Measurements from ENCODE around the gene SMG7.

Gene SMG7

DNA sequence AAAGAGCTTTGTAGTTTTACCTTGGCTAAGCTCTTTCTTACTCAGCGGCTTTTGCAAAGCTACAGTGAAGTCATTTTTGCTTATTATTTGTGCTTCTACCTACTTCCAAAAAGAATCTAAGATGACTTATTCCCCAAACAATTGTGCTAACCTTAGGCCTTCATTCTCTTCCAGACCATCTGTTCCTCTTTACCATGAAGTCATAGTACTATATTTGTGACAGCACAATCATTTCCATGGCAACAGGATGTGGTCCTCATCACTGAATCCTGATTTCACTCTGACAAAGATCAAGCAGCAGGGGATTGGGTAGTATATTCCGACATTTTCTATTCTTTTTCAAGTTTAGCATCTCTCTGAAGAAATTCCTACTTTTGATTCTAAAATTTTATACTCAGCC is 29.3 kb upstream of the SMG7 start:
- Histone ChIP-seq H3K4me3 (ENCODE audit: insufficient read depth, low read depth, low read length) (no peak overlapping the region), H3K36me3 (ENCODE audit: control insufficient read depth, insufficient read depth, low read length) (no peaks in the 10 kb centered on the region), H3K4me1 (ENCODE audit: control insufficient read depth, insufficient read depth, low read length) (no peaks in the 10 kb centered on the region), H3K9me3 (ENCODE audit: control insufficient read depth, low read length) (no peaks in the 10 kb centered on the region), H3K27ac (ENCODE audit: insufficient read depth, low read depth, low read length, poor library complexity, severe bottlenecking) (no peak overlapping the region), H3K27me3 (ENCODE audit: control insufficient read depth, insufficient read depth, low read length, poor library complexity, severe bottlenecking) (no peaks in the 10 kb centered on the region)
- 93 to 95% methylated on average over 1 to 2 of the region's 2 CpGs for WGBS, 2 experiments

DNA sequence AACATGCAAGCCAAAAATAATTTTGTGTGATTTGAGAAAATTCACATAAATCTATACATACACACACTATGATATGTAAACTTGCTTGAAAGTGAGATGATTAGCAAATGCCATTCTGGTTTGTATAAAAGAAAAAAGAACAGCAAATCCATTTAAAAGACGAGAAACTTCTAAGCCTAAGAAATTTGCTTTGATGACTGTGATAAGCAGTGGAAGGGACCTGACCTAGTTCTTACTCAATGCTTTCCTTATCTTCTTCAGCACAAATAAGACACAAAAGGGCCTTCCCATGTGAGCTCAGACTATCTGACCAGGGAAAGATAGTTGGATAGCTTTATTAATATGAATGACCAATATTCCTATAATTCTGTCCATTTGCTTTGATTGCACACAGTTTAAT is 28.8 kb upstream of the SMG7 start:
- Histone ChIP-seq H3K4me3 (ENCODE audit: insufficient read depth, low read depth, low read length) (no peak overlapping the region), H3K27ac (ENCODE audit: insufficient read depth, low read depth, low read length, poor library complexity, severe bottlenecking) (no peak overlapping the region), H3K36me3 (ENCODE audit: control insufficient read depth, insufficient read depth, low read length) (no peaks in the 10 kb centered on the region), H3K9me3 (ENCODE audit: control insufficient read depth, low read length) (no peaks in the 10 kb centered on the region), H3K27me3 (ENCODE audit: control insufficient read depth, insufficient read depth, low read length, poor library complexity, severe bottlenecking) (no peaks in the 10 kb centered on the region), H3K4me1 (ENCODE audit: control insufficient read depth, insufficient read depth, low read length) (no peaks in the 10 kb centered on the region)
- WGBS, 2 experiments, result 90 to 100% methylated on average over 1 of the region's 1 CpG

DNA sequence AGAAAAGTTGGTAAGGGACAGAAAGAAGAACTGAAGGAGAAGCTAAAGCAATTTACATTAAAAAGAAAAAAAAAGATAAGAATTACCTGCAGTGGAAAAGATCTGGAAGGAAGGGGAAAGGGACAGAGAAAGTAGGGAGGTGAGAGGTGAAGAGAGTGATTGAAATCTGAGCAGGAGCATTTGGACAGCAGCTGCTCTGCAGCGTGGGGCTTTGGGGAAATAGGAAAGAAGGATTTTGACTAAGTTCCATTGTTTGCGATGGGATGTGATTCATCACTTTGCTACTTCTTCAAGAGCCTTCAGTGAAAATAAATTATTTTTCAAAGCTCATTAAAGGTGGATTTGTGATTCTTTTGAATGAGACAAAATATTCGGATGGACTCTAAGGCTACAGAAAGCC is 28.1 kb upstream of the SMG7 start:
- Histone ChIP-seq H3K27me3 (ENCODE audit: control insufficient read depth, insufficient read depth, low read length, poor library complexity, severe bottlenecking) (no peaks in the 10 kb centered on the region), H3K4me3 (ENCODE audit: insufficient read depth, low read depth, low read length) (no peak overlapping the region), H3K4me1 (ENCODE audit: control insufficient read depth, insufficient read depth, low read length) (no peaks in the 10 kb centered on the region), H3K9me3 (ENCODE audit: control insufficient read depth, low read length) (no peaks in the 10 kb centered on the region), H3K27ac (ENCODE audit: insufficient read depth, low read depth, low read length, poor library complexity, severe bottlenecking) (no peak overlapping the region), H3K36me3 (ENCODE audit: control insufficient read depth, insufficient read depth, low read length) (no peaks in the 10 kb centered on the region)
- WGBS, 2 experiments, result 49 to 67% methylated on average over 2 to 3 of the region's 3 CpGs

DNA sequence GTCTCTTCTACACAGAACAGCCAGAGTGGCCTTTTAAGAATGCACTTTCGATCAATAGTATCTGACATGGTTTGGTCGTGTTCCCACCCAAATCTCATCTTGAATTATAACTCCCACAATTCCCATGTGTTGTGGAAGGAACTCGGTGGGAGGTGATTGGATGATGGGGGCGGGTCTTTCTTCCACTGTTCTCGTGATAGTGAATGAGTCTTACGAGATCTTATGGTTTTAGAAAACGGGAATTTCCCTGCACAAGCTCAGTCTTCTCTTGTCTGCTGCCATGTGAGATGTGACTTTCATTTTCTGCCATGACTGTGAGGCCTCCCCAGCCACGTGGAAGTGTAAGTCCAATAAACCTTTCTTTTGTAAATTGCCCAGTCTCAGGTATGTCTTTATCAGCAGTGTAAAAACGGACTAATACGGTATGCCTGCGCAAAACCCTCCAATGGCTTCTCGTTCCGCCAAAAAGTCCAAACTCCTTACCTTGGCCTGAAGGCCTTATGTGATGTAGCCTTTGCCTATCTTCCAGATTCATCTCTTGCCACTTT is 23.0 kb upstream of the SMG7 start:
- H3K9me3 ChIP-seq (ENCODE audit: control insufficient read depth, low read length), result no peaks in the 10 kb centered on the region
- no peak overlapping the region for H3K4me3 ChIP-seq (ENCODE audit: insufficient read depth, low read depth, low read length)
- H3K27ac ChIP-seq (ENCODE audit: insufficient read depth, low read depth, low read length, poor library complexity, severe bottlenecking), result no peak overlapping the region
- no peaks in the 10 kb centered on the region for H3K36me3 ChIP-seq (ENCODE audit: control insufficient read depth, insufficient read depth, low read length)
- WGBS, 2 experiments, result 88 to 92% methylated on average over 13 of the region's 13 CpGs
- H3K27me3 ChIP-seq (ENCODE audit: control insufficient read depth, insufficient read depth, low read length, poor library complexity, severe bottlenecking), result no peaks in the 10 kb centered on the region
- H3K4me1 ChIP-seq (ENCODE audit: control insufficient read depth, insufficient read depth, low read length), result no peaks in the 10 kb centered on the region

DNA sequence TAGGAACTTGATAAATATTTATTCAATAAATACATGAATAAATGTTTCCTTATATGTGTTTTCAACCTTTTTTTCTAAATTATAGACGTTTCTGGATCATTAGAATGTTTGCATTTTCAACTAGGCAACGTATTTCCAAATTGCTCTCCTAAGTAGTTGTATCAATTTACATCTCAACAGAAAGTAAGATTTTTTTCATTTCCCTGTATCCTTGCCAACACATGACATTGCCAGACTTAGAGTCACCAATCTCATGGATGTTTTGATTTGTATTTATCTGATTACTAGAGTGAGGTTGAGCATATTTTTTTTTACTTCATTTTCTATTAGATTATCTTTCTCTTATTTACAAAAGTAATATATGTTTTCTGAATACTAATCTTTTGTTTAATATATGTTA is 22.2 kb upstream of the SMG7 start:
- WGBS, 2 experiments, result 92% methylated on average over 2 of the region's 2 CpGs; no CpG with 5 or more reads in 1 of the 2 experiments
- no peak overlapping the region for H3K4me3 ChIP-seq (ENCODE audit: insufficient read depth, low read depth, low read length)

GRCh38 chr1:183454377-183454776 is 17.9 kb upstream of the SMG7 start:
- H3K9me3 ChIP-seq (ENCODE audit: control insufficient read depth, low read length), result no peaks in the 10 kb centered on the region
- no peak overlapping the region for H3K27ac ChIP-seq (ENCODE audit: insufficient read depth, low read depth, low read length, poor library complexity, severe bottlenecking)
- no peaks in the 10 kb centered on the region for H3K27me3 ChIP-seq (ENCODE audit: control insufficient read depth, insufficient read depth, low read length, poor library complexity, severe bottlenecking)
- no peaks in the 10 kb centered on the region for H3K36me3 ChIP-seq (ENCODE audit: control insufficient read depth, insufficient read depth, low read length)
- no peaks in the 10 kb centered on the region for H3K4me1 ChIP-seq (ENCODE audit: control insufficient read depth, insufficient read depth, low read length)
- WGBS, 2 experiments, result 87 to 88% methylated on average over 1 to 2 of the region's 2 CpGs
- H3K4me3 ChIP-seq (ENCODE audit: insufficient read depth, low read depth, low read length), result no peak overlapping the region

More for the DNA sequence above, 22.2 kb upstream of the SMG7 start:
- Histone ChIP-seq H3K9me3 (ENCODE audit: control insufficient read depth, low read length) (no peaks in the 10 kb centered on the region), H3K27me3 (ENCODE audit: control insufficient read depth, insufficient read depth, low read length, poor library complexity, severe bottlenecking) (no peaks in the 10 kb centered on the region), H3K36me3 (ENCODE audit: control insufficient read depth, insufficient read depth, low read length) (no peaks in the 10 kb centered on the region), H3K27ac (ENCODE audit: insufficient read depth, low read depth, low read length, poor library complexity, severe bottlenecking) (no peak overlapping the region), H3K4me1 (ENCODE audit: control insufficient read depth, insufficient read depth, low read length) (no peaks in the 10 kb centered on the region)

DNA sequence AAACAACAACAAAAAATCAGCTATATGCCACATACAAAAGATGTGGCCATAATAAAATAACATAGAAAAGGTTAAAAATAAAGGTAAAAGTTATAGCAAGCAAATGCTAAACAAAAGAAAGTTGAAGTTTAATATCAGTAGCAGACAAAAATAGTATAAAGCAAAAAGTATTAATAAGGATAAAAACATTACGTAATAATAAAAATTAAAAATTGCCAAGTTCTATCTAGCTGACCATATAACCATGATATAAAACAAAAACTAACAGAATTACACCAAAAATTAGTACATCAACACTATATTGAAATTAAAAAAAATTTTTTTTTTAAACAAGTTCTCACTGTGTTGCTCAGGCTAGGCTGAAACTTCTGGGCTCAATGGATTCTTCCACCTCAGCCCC is 15.5 kb upstream of the SMG7 start:
- Histone ChIP-seq H3K9me3 (ENCODE audit: control insufficient read depth, low read length) (no peaks in the 10 kb centered on the region), H3K4me1 (ENCODE audit: control insufficient read depth, insufficient read depth, low read length) (no peaks in the 10 kb centered on the region), H3K27ac (ENCODE audit: insufficient read depth, low read depth, low read length, poor library complexity, severe bottlenecking) (no peak overlapping the region), H3K4me3 (ENCODE audit: insufficient read depth, low read depth, low read length) (no peak overlapping the region), H3K36me3 (ENCODE audit: control insufficient read depth, insufficient read depth, low read length) (no peaks in the 10 kb centered on the region), H3K27me3 (ENCODE audit: control insufficient read depth, insufficient read depth, low read length, poor library complexity, severe bottlenecking) (no peaks in the 10 kb centered on the region)
- WGBS, 2 experiments, result 100% methylated on average over 1 of the region's 1 CpG; no CpG with 5 or more reads in 1 of the 2 experiments

DNA sequence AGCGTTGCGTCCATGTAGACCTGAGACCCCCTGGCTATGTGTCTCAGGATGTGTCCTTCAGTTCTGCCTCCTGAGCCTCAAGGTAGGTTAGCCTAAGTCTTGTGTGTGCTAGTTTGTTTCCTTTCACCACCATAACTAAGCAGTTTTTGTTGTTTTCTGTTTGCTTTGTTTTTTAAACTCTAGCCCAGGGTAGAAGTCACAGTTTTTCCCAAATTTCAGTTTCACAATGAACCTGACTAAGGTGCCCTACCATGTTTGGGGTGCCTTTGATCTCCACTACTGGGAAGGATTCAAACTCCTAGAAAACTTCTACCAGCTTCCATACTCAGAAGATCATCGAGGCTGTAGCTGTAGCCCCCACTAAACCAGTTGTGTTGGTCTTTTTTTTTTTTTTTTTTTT is 14.8 kb upstream of the SMG7 start:
- 97 to 98% methylated on average over 3 of the region's 3 CpGs for WGBS, 2 experiments
- Histone ChIP-seq H3K4me1 (ENCODE audit: control insufficient read depth, insufficient read depth, low read length) (no peaks in the 10 kb centered on the region), H3K27ac (ENCODE audit: insufficient read depth, low read depth, low read length, poor library complexity, severe bottlenecking) (no peak overlapping the region), H3K9me3 (ENCODE audit: control insufficient read depth, low read length) (no peaks in the 10 kb centered on the region), H3K4me3 (ENCODE audit: insufficient read depth, low read depth, low read length) (no peak overlapping the region), H3K36me3 (ENCODE audit: control insufficient read depth, insufficient read depth, low read length) (no peaks in the 10 kb centered on the region), H3K27me3 (ENCODE audit: control insufficient read depth, insufficient read depth, low read length, poor library complexity, severe bottlenecking) (no peaks in the 10 kb centered on the region)

GRCh38 chr1:183460596-183460995 is 11.7 kb upstream of the SMG7 start:
- H3K4me3 ChIP-seq (ENCODE audit: insufficient read depth, low read depth, low read length), result no peak overlapping the region
- H3K27ac ChIP-seq (ENCODE audit: insufficient read depth, low read depth, low read length, poor library complexity, severe bottlenecking), result no peak overlapping the region
- H3K9me3 ChIP-seq (ENCODE audit: control insufficient read depth, low read length), result no peaks in the 10 kb centered on the region
- H3K36me3 ChIP-seq (ENCODE audit: control insufficient read depth, insufficient read depth, low read length), result no peaks in the 10 kb centered on the region
- 84 to 96% methylated on average over 1 to 2 of the region's 2 CpGs for WGBS, 2 experiments
- no peaks in the 10 kb centered on the region for H3K27me3 ChIP-seq (ENCODE audit: control insufficient read depth, insufficient read depth, low read length, poor library complexity, severe bottlenecking)
- no peaks in the 10 kb centered on the region for H3K4me1 ChIP-seq (ENCODE audit: control insufficient read depth, insufficient read depth, low read length)

DNA sequence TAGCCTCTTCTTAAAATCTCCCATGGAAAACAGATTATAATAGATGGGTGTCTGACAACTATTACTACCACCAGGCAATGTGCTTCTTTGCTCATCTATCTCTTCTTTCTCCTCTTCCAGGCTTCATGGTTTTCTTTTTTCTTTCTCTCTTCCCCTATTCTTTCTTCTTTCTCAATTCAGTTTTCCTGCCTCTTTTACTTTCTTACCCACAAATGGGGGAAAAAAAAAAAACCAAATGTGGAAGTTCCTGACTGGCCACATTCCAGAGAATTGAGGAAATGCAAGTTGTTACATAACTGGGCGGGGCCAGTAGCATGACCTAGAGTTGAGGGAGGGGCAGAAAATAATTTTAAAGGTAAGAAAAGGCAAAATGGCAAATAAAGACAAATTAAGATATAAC is 10.9 kb upstream of the SMG7 start:
- Histone ChIP-seq H3K4me3 (ENCODE audit: insufficient read depth, low read depth, low read length) (no peak overlapping the region), H3K9me3 (ENCODE audit: control insufficient read depth, low read length) (no peaks in the 10 kb centered on the region), H3K27me3 (ENCODE audit: control insufficient read depth, insufficient read depth, low read length, poor library complexity, severe bottlenecking) (no peaks in the 10 kb centered on the region), H3K36me3 (ENCODE audit: control insufficient read depth, insufficient read depth, low read length) (no peaks in the 10 kb centered on the region), H3K27ac (ENCODE audit: insufficient read depth, low read depth, low read length, poor library complexity, severe bottlenecking) (no peak overlapping the region), H3K4me1 (ENCODE audit: control insufficient read depth, insufficient read depth, low read length) (no peaks in the 10 kb centered on the region)
- 100% methylated on average over 1 of the region's 1 CpG for WGBS, 2 experiments

DNA sequence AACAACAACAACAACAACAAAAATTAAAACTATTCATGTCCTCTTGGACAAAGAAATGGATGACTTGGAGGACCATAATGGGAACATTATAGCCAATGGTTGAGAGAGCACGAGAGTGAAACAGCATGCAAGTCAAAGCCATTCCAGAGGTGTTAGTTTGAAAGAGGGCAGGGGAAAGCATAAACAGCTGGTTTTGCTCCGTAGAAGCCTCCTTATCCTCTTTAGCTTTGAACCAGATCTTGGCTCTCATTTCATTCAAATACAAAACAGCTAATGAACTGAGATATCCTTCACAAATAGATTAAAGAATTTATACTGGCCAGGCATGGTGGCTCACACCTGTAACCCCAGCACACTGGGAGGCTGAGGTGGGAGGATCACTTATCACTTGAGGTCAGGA is 8.7 kb upstream of the SMG7 start:
- Histone ChIP-seq H3K9me3 (ENCODE audit: control insufficient read depth, low read length) (no peaks in the 10 kb centered on the region), H3K4me1 (ENCODE audit: control insufficient read depth, insufficient read depth, low read length) (no peaks in the 10 kb centered on the region), H3K27ac (ENCODE audit: insufficient read depth, low read depth, low read length, poor library complexity, severe bottlenecking) (no peak overlapping the region), H3K36me3 (ENCODE audit: control insufficient read depth, insufficient read depth, low read length) (no peaks in the 10 kb centered on the region), H3K4me3 (ENCODE audit: insufficient read depth, low read depth, low read length) (no peak overlapping the region), H3K27me3 (ENCODE audit: control insufficient read depth, insufficient read depth, low read length, poor library complexity, severe bottlenecking) (no peaks in the 10 kb centered on the region)
- 87 to 99% methylated on average over 2 of the region's 2 CpGs for WGBS, 2 experiments
